Liver (tissue), 9 donors: ENCODE results near the gene HMG20A. TPM values are rescaled to one million over a fixed set of nuclear protein-coding genes. Genes with fewer than 3 reads are reported as not detected.

Source experiments
- DNase-seq: peaks from one replicate; pipeline ENCODE4 v3.0.0-alpha.2; 2017; ENCODE audit warnings: low spot score
- H3K27ac ChIP-seq, 2 donors: one replicate each; pipeline ENCODE4 v1.7.0; 2013; ENCODE audit warnings: inconsistent platforms in 2 of 2, low read length in 2 of 2, control low read depth in 1 of 2, low read depth in 1 of 2, mild to moderate bottlenecking in 1 of 2
- H3K27me3 ChIP-seq, 4 donors: one replicate each; pipeline versions ENCODE4 v1.6.1 to v1.7.0; 2013; ENCODE audit warnings: low read length in 3 of 4, inconsistent platforms in 1 of 4, mild to moderate bottlenecking in 1 of 4, moderate library complexity in 1 of 4; ENCODE audit not compliant: control insufficient read depth in 4 of 4, insufficient read depth in 4 of 4
- H3K36me3 ChIP-seq, 4 donors: one replicate each; pipeline versions ENCODE4 v1.6.1 to v1.7.0; 2013; ENCODE audit warnings: low read length in 3 of 4, mild to moderate bottlenecking in 3 of 4, low read depth in 1 of 4, moderate library complexity in 1 of 4; ENCODE audit not compliant: control insufficient read depth in 4 of 4, insufficient read depth in 3 of 4
- H3K4me1 ChIP-seq, 4 donors: one replicate each; pipeline versions ENCODE4 v1.6.1 to v1.7.0; 2013; ENCODE audit warnings: low read length in 3 of 4, mild to moderate bottlenecking in 3 of 4, moderate library complexity in 1 of 4; ENCODE audit not compliant: control insufficient read depth in 4 of 4, insufficient read depth in 4 of 4
- H3K4me3 ChIP-seq, 3 donors: one replicate each; pipeline versions ENCODE4 v1.6.1 to v1.7.0; 2013; ENCODE audit warnings: low read length in 3 of 3, control low read depth in 1 of 3, low read depth in 1 of 3, mild to moderate bottlenecking in 1 of 3
- H3K9ac ChIP-seq, 2 donors: one replicate each; pipeline ENCODE4 v1.7.0; 2013; ENCODE audit warnings: low read length in 2 of 2, mild to moderate bottlenecking in 2 of 2, moderate library complexity in 2 of 2, control low read depth in 1 of 2, low read depth in 1 of 2
- H3K9me3 ChIP-seq, 4 donors: one replicate each; pipeline versions ENCODE4 v1.6.1 to v1.7.0; 2013; ENCODE audit warnings: low read length in 3 of 4; ENCODE audit not compliant: control insufficient read depth in 4 of 4
- ATF3 ChIP-seq: IDR thresholded peaks from 2 replicates; pipeline ENCODE4 v1.6.1; 2016; ENCODE audit warnings: antibody characterized with exemption
- CTCF ChIP-seq: fragments of 150-350 bp; IDR thresholded peaks from 2 replicates; pipeline ENCODE4 v1.5.1; 2017; ENCODE audit warnings: improper control_type of control experiment, low read depth, low read length; ENCODE audit not compliant: missing input control
- FOXA1 ChIP-seq: IDR thresholded peaks from 2 replicates; pipeline ENCODE4 v1.6.1; 2016; ENCODE audit warnings: antibody characterized with exemption
- HNF4A ChIP-seq, 2 donors: conservative IDR thresholded peaks; 2 replicates each; pipeline ENCODE4 v1.6.1; 2016; ENCODE audit warnings: antibody characterized with exemption in 2 of 2, mild to moderate bottlenecking in 2 of 2
- NR2F2 ChIP-seq: IDR thresholded peaks from 2 replicates; pipeline ENCODE4 v1.6.1; 2016; ENCODE audit warnings: antibody characterized with exemption
- RAD21 ChIP-seq, 2 donors: IDR thresholded peaks; 2 replicates each; pipeline ENCODE4 v1.6.1; 2016; ENCODE audit warnings: antibody characterized with exemption in 2 of 2, mild to moderate bottlenecking in 2 of 2
- REST ChIP-seq: IDR thresholded peaks from 2 replicates; pipeline ENCODE4 v1.6.1; 2016; ENCODE audit warnings: antibody characterized with exemption, mild to moderate bottlenecking
- SP1 ChIP-seq: IDR thresholded peaks from 2 replicates; pipeline ENCODE4 v1.6.1; 2018; ENCODE audit warnings: antibody characterized with exemption, mild to moderate bottlenecking
- ZBTB33 ChIP-seq: IDR thresholded peaks from 2 replicates; pipeline ENCODE4 v1.6.1; 2016; ENCODE audit warnings: antibody characterized with exemption
- WGBS: extraction: QIAGEN DNeasy Blood & Tissue Kit; methylation state at CpG from one replicate; pipeline ENCODE4 v1.1.7; 2013; 5-methylcytosine and 5-hydroxymethylcytosine counted together
- polyA plus RNA-seq, 2 donors: library from polyadenylated mRNA; stranded (reverse) in 1 of 2; unstranded in 1 of 2; fragments of 200-250 nt in 1 of 2; fragments of >200 nt in 1 of 2; fragmentation: Nextera tagmentation in 1 of 2; extraction: Ambion mirVana in 1 of 2; gene quantifications; one replicate each; pipeline versions ENCODE4 v1.2.1 to v1.2.3, GENCODE V29; 2013 to 2015
- total RNA-seq, 2 donors: library from RNA; depleted of rRNA; stranded (reverse); fragments of >200 nt; gene quantifications; one replicate each; pipeline ENCODE4 v1.2.3, GENCODE V29; 2014
- TF ChIP-seq, protein P1 (sequence below): IDR thresholded peaks from 2 replicates; pipeline ENCODE4 v1.6.1; 2016; ENCODE audit warnings: antibody characterized with exemption
- donor health status: healthy.
- donor health status: healthy.
- donor health status: healthy.
- donor health status: healthy.
- donor health status: healthy.

HMG20A gene
- total and polyA plus RNA-seq, 4 donors = 7.7 to 19.4 (median 13.3) TPM

- H3K4me1 ChIP-seq = no peaks in the 10 kb centered on the region
- no peaks in the 10 kb centered on the region for H3K9me3 ChIP-seq
- no peak overlapping the region for H3K27ac ChIP-seq
- no peak overlapping the region for H3K4me3 ChIP-seq
- H3K36me3 ChIP-seq = peaks cover under 1 to 33% (median 26%) of the 10 kb centered on the region in 4 donors
- no peak for TF ChIP-seq ZBTB33
- TF ChIP-seq ATF3 = no peak
- TF ChIP-seq HNF4A (conservative IDR thresholded peaks at IDR 0.05) = no peak
- no peak for TF ChIP-seq CTCF
- TF ChIP-seq REST = no peak
- no peak for TF ChIP-seq SP1
- no peak for TF ChIP-seq FOXA1
- TF ChIP-seq, protein P1, sequence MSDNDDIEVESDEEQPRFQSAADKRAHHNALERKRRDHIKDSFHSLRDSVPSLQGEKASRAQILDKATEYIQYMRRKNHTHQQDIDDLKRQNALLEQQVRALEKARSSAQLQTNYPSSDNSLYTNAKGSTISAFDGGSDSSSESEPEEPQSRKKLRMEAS = no peak
- TF ChIP-seq RAD21 (IDR thresholded peaks at IDR 0.05) = no peak
- no peak for TF ChIP-seq NR2F2
- no peak overlapping the region for H3K9ac ChIP-seq
- no peaks in the 10 kb centered on the region for H3K27me3 ChIP-seq
- DNase-seq = no peak
Observed at GRCh38 chr15:77484994-77485393, 64.3 kb downstream of the HMG20A start.

GRCh38 chr15:77486542-77487468 is 66.1 kb downstream of the HMG20A start:
- H3K9me3 ChIP-seq = no peaks in the 10 kb centered on the region
- no peak overlapping the region for H3K9ac ChIP-seq
- no peak for TF ChIP-seq REST
- TF ChIP-seq, protein P1 = no peak
- peak overlapping the region in 1 of 2 donors; percentile 11 for H3K27ac ChIP-seq
- no peak overlapping the region for H3K4me3 ChIP-seq
- H3K27me3 ChIP-seq = no peaks in the 10 kb centered on the region
- 82% methylated on average over 7 of the region's 7 CpGs for WGBS
- DNase-seq = no peak
- no peaks in the 10 kb centered on the region for H3K4me1 ChIP-seq
- peaks cover 0 to 28% (median 20%) of the 10 kb centered on the region in 4 donors for H3K36me3 ChIP-seq
